GM12878 (cell line): Measurements from ENCODE around the gene ITPKA. TPM values are rescaled to one million over a fixed set of nuclear protein-coding genes. Genes with fewer than 3 reads are reported as not detected.

ENCODE experiments used
- BACH1 ChIP-seq: fragments of 450-650 bp; IDR thresholded peaks from 2 replicates; pipeline ENCODE4 v1.6.1; 2017; ENCODE audit warnings: mild to moderate bottlenecking, borderline replicate concordance
- CEBPB ChIP-seq, 2 experiments: fragments of 150-350 bp in 1 of 2; IDR thresholded peaks; 2 replicates each; pipeline ENCODE4 v1.6.1; 2012 to 2014; ENCODE audit warnings: low read depth in 2 of 2, low read length in 2 of 2, borderline replicate concordance in 1 of 2, inconsistent platforms in 1 of 2
- CREM ChIP-seq: IDR thresholded peaks from 2 replicates; pipeline ENCODE4 v1.6.1; 2014; ENCODE audit warnings: antibody characterized with exemption, low read depth
- DPF2 ChIP-seq: fragments of 450-650 bp; IDR thresholded peaks from 2 replicates; pipeline ENCODE4 v1.6.1; 2017; ENCODE audit warnings: mild to moderate bottlenecking
- E2F4 ChIP-seq: IDR thresholded peaks from 2 replicates; pipeline ENCODE4 v1.6.1; 2012; ENCODE audit warnings: low read depth, low read length, improper control_type of control experiment
- EED ChIP-seq: sonication (generic); IDR thresholded peaks from 2 replicates; pipeline ENCODE4 v1.6.1; 2016; ENCODE audit warnings: antibody characterized with exemption, low read depth
- FOXM1 ChIP-seq: IDR thresholded peaks from 2 replicates; pipeline ENCODE4 v1.6.1; 2012; ENCODE audit warnings: low read depth, mild to moderate bottlenecking, inconsistent platforms, low read length, moderate library complexity
- IKZF1 ChIP-seq: fragments of 450-650 bp; conservative IDR thresholded peaks from 2 replicates; pipeline ENCODE4 v1.6.1; 2017; ENCODE audit warnings: antibody characterized with exemption, mild to moderate bottlenecking
- KLF5 ChIP-seq: fragments of 450-650 bp; IDR thresholded peaks from 2 replicates; pipeline ENCODE4 v1.6.1; 2014; ENCODE audit warnings: mild to moderate bottlenecking; ENCODE audit not compliant: partially characterized antibody
- LARP7 ChIP-seq: fragments of 450-650 bp; IDR thresholded peaks from 2 replicates; pipeline ENCODE4 v1.6.1; 2017; ENCODE audit warnings: mild to moderate bottlenecking
- MXI1 ChIP-seq: fragments of 150-350 bp; IDR thresholded peaks from 2 replicates; pipeline ENCODE4 v1.6.1; 2011; ENCODE audit warnings: low read depth, mild to moderate bottlenecking, inconsistent platforms, low read length, improper control_type of control experiment
- NR2C1 ChIP-seq: fragments of 450-650 bp; IDR thresholded peaks from 2 replicates; pipeline ENCODE4 v1.6.1; 2017; ENCODE audit warnings: antibody characterized with exemption, mild to moderate bottlenecking, moderate library complexity
- POLR2A ChIP-seq: IDR thresholded peaks from 2 replicates; pipeline ENCODE4 v1.6.1; 2011; ENCODE audit warnings: low read depth, mild to moderate bottlenecking, low read length
- POLR2AphosphoS2 ChIP-seq: IDR thresholded peaks from 2 replicates; pipeline ENCODE4 v1.6.1; 2011; ENCODE audit warnings: low read depth, mild to moderate bottlenecking, low read length, improper control_type of control experiment, moderate library complexity
- RELA ChIP-seq: fragments of 450-650 bp; IDR thresholded peaks from 2 replicates; pipeline ENCODE4 v1.8.0; 2014; ENCODE audit warnings: borderline replicate concordance; ENCODE audit not compliant: partially characterized antibody
- RELB ChIP-seq: fragments of 450-650 bp; IDR thresholded peaks from 2 replicates; pipeline ENCODE4 v1.6.1; 2017; ENCODE audit warnings: low read depth, mild to moderate bottlenecking, moderate library complexity
- RUNX3 ChIP-seq: IDR thresholded peaks from 2 replicates; pipeline ENCODE4 v1.6.1; 2012; ENCODE audit warnings: low read length, inconsistent platforms
- SP1 ChIP-seq: IDR thresholded peaks from one replicate; pipeline ENCODE4 v1.6.1; 2011; ENCODE audit warnings: low read depth, low read length
- SRF ChIP-seq, 2 experiments: IDR thresholded peaks; 2 replicates each; pipeline ENCODE4 v1.6.1; 2011; ENCODE audit warnings: low read depth in 2 of 2, low read length in 2 of 2, mild to moderate bottlenecking in 1 of 2, moderate library complexity in 1 of 2
- STAT3 ChIP-seq: IDR thresholded peaks from 2 replicates; pipeline ENCODE4 v1.6.1; 2011; ENCODE audit warnings: low read depth, low read length, improper control_type of control experiment
- ZBED1 ChIP-seq: IDR thresholded peaks from 2 replicates; pipeline ENCODE4 v1.6.1; 2016; ENCODE audit warnings: borderline replicate concordance
- ZNF207 ChIP-seq: fragments of 450-650 bp; IDR thresholded peaks from 2 replicates; pipeline ENCODE4 v1.6.1; 2014; ENCODE audit warnings: antibody characterized with exemption, mild to moderate bottlenecking, borderline replicate concordance
- ZSCAN29 ChIP-seq: fragments of 450-650 bp; IDR thresholded peaks from 2 replicates; pipeline ENCODE4 v1.6.1; 2017; ENCODE audit warnings: mild to moderate bottlenecking, moderate library complexity
- polyA plus RNA-seq, 11 experiments: library from polyadenylated mRNA; depleted of rRNA in 4 of 11; unstranded in 6 of 11; stranded (reverse) in 5 of 11; fragments of >200 nt; fragmentation: Nextera tagmentation in 4 of 11; fragmentation: Illumina TruSeq in 1 of 11; extraction: Ambion mirVana in 4 of 11; extraction: Trizol in 1 of 11; gene quantifications; 1 replicate in 1 of 11; 2 replicates in 10 of 11; pipeline versions ENCODE4 v1.2.1 to v1.2.3, GENCODE V29; 2011 to 2016; ENCODE audit warnings: inconsistent platforms in 2 of 11, missing spikeins in 2 of 11, low read depth in 1 of 11
- total RNA-seq, 4 experiments: library from RNA; depleted of rRNA in 3 of 4; stranded (reverse); fragments of >200 nt in 3 of 4; fragmentation: Illumina TruSeq in 1 of 4; extraction: Trizol in 1 of 4; gene quantifications; 2 replicates each; pipeline versions ENCODE4 v1.2.1 to v1.2.3, GENCODE V29; 2013 to 2021
- TF ChIP-seq, protein P1 (sequence below): fragments of 450-650 bp; IDR thresholded peaks from 2 replicates; pipeline ENCODE4 v1.6.1; 2017; ENCODE audit warnings: mild to moderate bottlenecking
- TF ChIP-seq, protein P2 (sequence below): fragments of 450-650 bp; IDR thresholded peaks from 2 replicates; pipeline ENCODE4 v1.6.1; 2016; ENCODE audit warnings: mild to moderate bottlenecking
- TF ChIP-seq, protein P3 (sequence below): fragments of 450-650 bp; IDR thresholded peaks from 2 replicates; pipeline ENCODE4 v1.6.1; 2014; ENCODE audit warnings: mild to moderate bottlenecking

The ITPKA gene
- total and polyA plus RNA-seq, 10 of the 15 experiments (the other 5 are each of a cell fraction or from before 2014, with no cell fraction given), result 0.04 to 1.5 (median 0.49) TPM; not detected in 1

GRCh38 chr15:41493205-41493901, at the start of gene ITPKA (continued):
- peak; percentile 67 for TF ChIP-seq MXI1
- TF ChIP-seq, protein P1, sequence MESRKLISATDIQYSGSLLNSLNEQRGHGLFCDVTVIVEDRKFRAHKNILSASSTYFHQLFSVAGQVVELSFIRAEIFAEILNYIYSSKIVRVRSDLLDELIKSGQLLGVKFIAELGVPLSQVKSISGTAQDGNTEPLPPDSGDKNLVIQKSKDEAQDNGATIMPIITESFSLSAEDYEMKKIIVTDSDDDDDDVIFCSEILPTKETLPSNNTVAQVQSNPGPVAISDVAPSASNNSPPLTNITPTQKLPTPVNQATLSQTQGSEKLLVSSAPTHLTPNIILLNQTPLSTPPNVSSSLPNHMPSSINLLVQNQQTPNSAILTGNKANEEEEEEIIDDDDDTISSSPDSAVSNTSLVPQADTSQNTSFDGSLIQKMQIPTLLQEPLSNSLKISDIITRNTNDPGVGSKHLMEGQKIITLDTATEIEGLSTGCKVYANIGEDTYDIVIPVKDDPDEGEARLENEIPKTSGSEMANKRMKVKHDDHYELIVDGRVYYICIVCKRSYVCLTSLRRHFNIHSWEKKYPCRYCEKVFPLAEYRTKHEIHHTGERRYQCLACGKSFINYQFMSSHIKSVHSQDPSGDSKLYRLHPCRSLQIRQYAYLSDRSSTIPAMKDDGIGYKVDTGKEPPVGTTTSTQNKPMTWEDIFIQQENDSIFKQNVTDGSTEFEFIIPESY, result no peak
- TF ChIP-seq CEBPB (IDR thresholded peaks at IDR 0.05; ENCODE audit: borderline replicate concordance in 1 of 2, low read depth in 2 of 2, low read length in 2 of 2), result no peak
- no peak for TF ChIP-seq NR2C1
- 0 out of 2 replicates have a peak, but pooled peaks have one; percentile 21 for TF ChIP-seq LARP7
- TF ChIP-seq RELA, result peak; percentile 42
- peak; percentile 68; the same call in 1 of the 2 replicates for TF ChIP-seq IKZF1
- no peak for TF ChIP-seq RUNX3
- TF ChIP-seq CREM, result no peak; the same call in 1 of the 2 replicates
- peak; percentile 63 for TF ChIP-seq E2F4
- TF ChIP-seq KLF5, result peak; percentile 18
- no peak for TF ChIP-seq STAT3
- peak; percentile 69 for TF ChIP-seq RELB
- peak; percentile 27; the same call in 1 of the 2 replicates for TF ChIP-seq EED
- TF ChIP-seq ZSCAN29, result no peak
- TF ChIP-seq, protein P2, sequence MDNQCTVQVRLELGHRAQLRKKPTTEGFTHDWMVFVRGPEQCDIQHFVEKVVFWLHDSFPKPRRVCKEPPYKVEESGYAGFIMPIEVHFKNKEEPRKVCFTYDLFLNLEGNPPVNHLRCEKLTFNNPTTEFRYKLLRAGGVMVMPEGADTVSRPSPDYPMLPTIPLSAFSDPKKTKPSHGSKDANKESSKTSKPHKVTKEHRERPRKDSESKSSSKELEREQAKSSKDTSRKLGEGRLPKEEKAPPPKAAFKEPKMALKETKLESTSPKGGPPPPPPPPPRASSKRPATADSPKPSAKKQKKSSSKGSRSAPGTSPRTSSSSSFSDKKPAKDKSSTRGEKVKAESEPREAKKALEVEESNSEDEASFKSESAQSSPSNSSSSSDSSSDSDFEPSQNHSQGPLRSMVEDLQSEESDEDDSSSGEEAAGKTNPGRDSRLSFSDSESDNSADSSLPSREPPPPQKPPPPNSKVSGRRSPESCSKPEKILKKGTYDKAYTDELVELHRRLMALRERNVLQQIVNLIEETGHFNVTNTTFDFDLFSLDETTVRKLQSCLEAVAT, result 0 out of 2 replicates have a peak, but pooled peaks have one; percentile 24
- peak; percentile 40; the same call in 1 of the 2 replicates for TF ChIP-seq DPF2
- no peak for TF ChIP-seq POLR2AphosphoS2
- no peak for TF ChIP-seq ZNF207
- TF ChIP-seq FOXM1, result no peak
- TF ChIP-seq ZBED1, result no peak
- no peak for TF ChIP-seq SRF (IDR thresholded peaks at IDR 0.05; ENCODE audit: low read depth in 2 of 2, low read length in 2 of 2)
- TF ChIP-seq POLR2A, result peak; percentile 76
- TF ChIP-seq, protein P3, sequence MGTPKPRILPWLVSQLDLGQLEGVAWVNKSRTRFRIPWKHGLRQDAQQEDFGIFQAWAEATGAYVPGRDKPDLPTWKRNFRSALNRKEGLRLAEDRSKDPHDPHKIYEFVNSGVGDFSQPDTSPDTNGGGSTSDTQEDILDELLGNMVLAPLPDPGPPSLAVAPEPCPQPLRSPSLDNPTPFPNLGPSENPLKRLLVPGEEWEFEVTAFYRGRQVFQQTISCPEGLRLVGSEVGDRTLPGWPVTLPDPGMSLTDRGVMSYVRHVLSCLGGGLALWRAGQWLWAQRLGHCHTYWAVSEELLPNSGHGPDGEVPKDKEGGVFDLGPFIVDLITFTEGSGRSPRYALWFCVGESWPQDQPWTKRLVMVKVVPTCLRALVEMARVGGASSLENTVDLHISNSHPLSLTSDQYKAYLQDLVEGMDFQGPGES, result no peak
- peak; percentile 40 for TF ChIP-seq SP1
- no peak; the same call in 1 of the 2 replicates for TF ChIP-seq BACH1
